OCI-LY7 (cell line): ENCODE data around the gene ELF1.

Experiments used
- CTCF ChIP-seq: fragments of 200-600 bp; sonication (generic); conservative IDR thresholded peaks from 2 replicates; pipeline ENCODE4 v1.5.1; 2014; ENCODE audit warnings: mild to moderate bottlenecking, antibody characterized with exemption, low read length, moderate library complexity, mixed read lengths
- EZH2phosphoT487 ChIP-seq: fragments of 200-600 bp; sonication (generic); IDR thresholded peaks from 2 replicates; pipeline ENCODE4 v1.6.1; 2018; ENCODE audit warnings: low read depth, borderline replicate concordance, mild to moderate bottlenecking, mixed run types, antibody characterized with exemption, low read length, moderate library complexity, mixed read lengths

GRCh38 chr13:40970803-40971202 lies 48.3 kb downstream of the ELF1 start:
- TF ChIP-seq CTCF = no peak
- no peak for TF ChIP-seq EZH2phosphoT487
